Skeletal muscle cell (primary cell): ENCODE measurements around the gene FHOD3.

Experiments used
- DNase-seq: peaks from one replicate; pipeline ENCODE4 v3.0.0-alpha.2; 2010; ENCODE audit warnings: low read depth
- H3K4me3 ChIP-seq: 2 replicates; pipeline ENCODE4 v1.5.1; 2011; ENCODE audit warnings: low read depth, mild to moderate bottlenecking, control low read depth, low read length, moderate library complexity

Gene FHOD3

GRCh38 chr18:36769611-36770314, 472.2 kb downstream of the FHOD3 start:
- DNase-seq: no peak
- H3K4me3 ChIP-seq: no peak overlapping the region

- DNase-seq: no peak
- no peak overlapping the region for H3K4me3 ChIP-seq
These were observed 472.9 kb downstream of the FHOD3 start for GRCh38 chr18:36770315-36770946.

- H3K4me3 ChIP-seq: no peak overlapping the region
- DNase-seq: no peak
These were observed 473.7 kb downstream of the FHOD3 start for GRCh38 chr18:36771245-36771644.

GRCh38 chr18:36772241-36772723, 474.8 kb downstream of the FHOD3 start:
- no peak for DNase-seq

GRCh38 chr18:36775396-36775795, 477.9 kb downstream of the FHOD3 start:
- H3K4me3 ChIP-seq: no peak overlapping the region
- DNase-seq: no peak

More at GRCh38 chr18:36772241-36772723, 474.8 kb downstream of the FHOD3 start:
- H3K4me3 ChIP-seq: no peak overlapping the region

- no peak overlapping the region for H3K4me3 ChIP-seq
- DNase-seq: no peak
These were observed 479.1 kb downstream of the FHOD3 start for GRCh38 chr18:36776650-36777049.

- DNase-seq: no peak
- no peak overlapping the region for H3K4me3 ChIP-seq
These were observed 480.1 kb downstream of the FHOD3 start for GRCh38 chr18:36777566-36777965.

- H3K4me3 ChIP-seq: no peak overlapping the region
- no peak for DNase-seq
These were observed 483.2 kb downstream of the FHOD3 start for GRCh38 chr18:36780748-36781147.

GRCh38 chr18:36782710-36783109, 485.2 kb downstream of the FHOD3 start:
- DNase-seq: no peak
- H3K4me3 ChIP-seq: no peak overlapping the region

GRCh38 chr18:36783792-36784191, 486.3 kb downstream of the FHOD3 start:
- DNase-seq: no peak

GRCh38 chr18:36786686-36787085, 489.2 kb downstream of the FHOD3 start:
- H3K4me3 ChIP-seq: no peak overlapping the region
- peak; percentile 72 for DNase-seq

More at GRCh38 chr18:36783792-36784191, 486.3 kb downstream of the FHOD3 start:
- H3K4me3 ChIP-seq: no peak overlapping the region

- no peak overlapping the region for H3K4me3 ChIP-seq
- DNase-seq: no peak
These were observed 495.2 kb downstream of the FHOD3 start for GRCh38 chr18:36792634-36793283.

GRCh38 chr18:36798738-36799473, 501.4 kb downstream of the FHOD3 start:
- no peak for DNase-seq
- H3K4me3 ChIP-seq: no peak overlapping the region

GRCh38 chr18:36805105-36805504, 507.6 kb downstream of the FHOD3 start:
- no peak overlapping the region for H3K4me3 ChIP-seq
- DNase-seq: no peak

GRCh38 chr18:36808681-36809080, 511.2 kb downstream of the FHOD3 start:
- DNase-seq: peak; percentile 47

GRCh38 chr18:36809590-36810381, 512.3 kb downstream of the FHOD3 start:
- no peak for DNase-seq
- no peak overlapping the region for H3K4me3 ChIP-seq

More at GRCh38 chr18:36808681-36809080, 511.2 kb downstream of the FHOD3 start:
- no peak overlapping the region for H3K4me3 ChIP-seq

- no peak overlapping the region for H3K4me3 ChIP-seq
- DNase-seq: no peak
These were observed 513.9 kb downstream of the FHOD3 start for GRCh38 chr18:36811430-36811829.

GRCh38 chr18:36811955-36812354, 514.4 kb downstream of the FHOD3 start:
- no peak overlapping the region for H3K4me3 ChIP-seq
- DNase-seq: no peak

- no peak for DNase-seq
- no peak overlapping the region for H3K4me3 ChIP-seq
These were observed 515.2 kb downstream of the FHOD3 start for GRCh38 chr18:36812678-36813077.
